ENCODE results near the gene PTPN6.

The PTPN6 gene

GRCh38 chr12:6923003-6923732 is 28.0 kb upstream of the PTPN6 start:
- no peak for DNase-seq (ENCODE audit: low read depth, low spot score)

- no peak for DNase-seq (ENCODE audit: low read depth, low spot score)
Observed at GRCh38 chr12:6923851-6924250, 27.3 kb upstream of the PTPN6 start.

GRCh38 chr12:6925239-6925539 is 26.0 kb upstream of the PTPN6 start:
- no peak for DNase-seq (ENCODE audit: low read depth, low spot score)

GRCh38 chr12:6925540-6926279 is 25.4 kb upstream of the PTPN6 start:
- DNase-seq (ENCODE audit: low read depth, low spot score): peak; percentile 92

- peak; percentile 69 for DNase-seq (ENCODE audit: low read depth, low spot score)
Observed at GRCh38 chr12:6927379-6928021, 23.7 kb upstream of the PTPN6 start, which contains the start of gene ATN1. TSS of gene ATN1 (plus strand) at chr12:6927959. CDS start at chr12:6934002, 6,043 bp downstream.

GRCh38 chr12:6928022-6928702 is 23.0 kb upstream of the PTPN6 start:
- no peak for DNase-seq (ENCODE audit: low read depth, low spot score)

- no peak for DNase-seq (ENCODE audit: low read depth, low spot score)
Observed at GRCh38 chr12:6928703-6929407, 22.3 kb upstream of the PTPN6 start.

- no peak for DNase-seq (ENCODE audit: low read depth, low spot score)
Observed at GRCh38 chr12:6929466-6930452, 21.4 kb upstream of the PTPN6 start.

- no peak for DNase-seq (ENCODE audit: low read depth, low spot score)
Observed at GRCh38 chr12:6932766-6933165, 18.4 kb upstream of the PTPN6 start.

- no peak for DNase-seq (ENCODE audit: low read depth, low spot score)
Observed at GRCh38 chr12:6934110-6934509, 17.0 kb upstream of the PTPN6 start.

GRCh38 chr12:6935371-6936193 is 15.6 kb upstream of the PTPN6 start:
- no peak for DNase-seq (ENCODE audit: low read depth, low spot score)

- DNase-seq (ENCODE audit: low read depth, low spot score): no peak
Observed at GRCh38 chr12:6936194-6936635, 14.9 kb upstream of the PTPN6 start.

GRCh38 chr12:6936636-6937480 is 14.3 kb upstream of the PTPN6 start:
- peak; percentile 32 for DNase-seq (ENCODE audit: low read depth, low spot score)

- peak; percentile 98 for DNase-seq (ENCODE audit: low read depth, low spot score)
Observed at GRCh38 chr12:6937481-6938352, 13.4 kb upstream of the PTPN6 start.

GRCh38 chr12:6938353-6939190 is 12.6 kb upstream of the PTPN6 start:
- DNase-seq (ENCODE audit: low read depth, low spot score): no peak

- DNase-seq (ENCODE audit: low read depth, low spot score): no peak
Observed at GRCh38 chr12:6939191-6939540, 12.0 kb upstream of the PTPN6 start.

- DNase-seq (ENCODE audit: low read depth, low spot score): no peak
Observed at GRCh38 chr12:6941267-6941666, 9.9 kb upstream of the PTPN6 start.

Data from ELF-1 (cell line).